Endothelial cell (in vitro differentiated cells): ENCODE measurements around the gene SERTAD1. TPM values are rescaled to one million over a fixed set of nuclear protein-coding genes. Genes with fewer than 3 reads are reported as not detected.

Source experiments
- DNase-seq: peaks from one replicate; pipeline ENCODE4 v3.0.0; 2021; ENCODE audit warnings: low spot score
- H3K27ac Mint-ChIP-seq: one replicate; pipeline ENCODE4 v1.8.0; 2021; ENCODE audit warnings: mixed read lengths, inconsistent platforms; ENCODE audit not compliant: unreplicated experiment
- H3K27me3 Mint-ChIP-seq: one replicate; pipeline ENCODE4 v1.8.0; 2021; ENCODE audit warnings: mild to moderate bottlenecking, moderate library complexity, mixed read lengths, inconsistent platforms; ENCODE audit not compliant: unreplicated experiment
- H3K36me3 Mint-ChIP-seq: one replicate; pipeline ENCODE4 v1.8.0; 2021; ENCODE audit warnings: mild to moderate bottlenecking, low read depth, mixed read lengths, inconsistent platforms; ENCODE audit not compliant: unreplicated experiment
- H3K4me1 Mint-ChIP-seq: one replicate; pipeline ENCODE4 v1.8.0; 2021; ENCODE audit warnings: mild to moderate bottlenecking, mixed read lengths, inconsistent platforms; ENCODE audit not compliant: unreplicated experiment
- H3K4me3 Mint-ChIP-seq: one replicate; pipeline ENCODE4 v1.8.0; 2021; ENCODE audit warnings: mild to moderate bottlenecking, mixed read lengths, inconsistent platforms; ENCODE audit not compliant: unreplicated experiment
- H3K9me3 Mint-ChIP-seq: one replicate; pipeline ENCODE4 v1.8.0; 2021; ENCODE audit warnings: mixed read lengths, inconsistent platforms; ENCODE audit not compliant: unreplicated experiment
- total RNA-seq: library from RNA; stranded (reverse); fragmentation: NEBNext Ultra II Directional; extraction: Animal tissue kit (Norgen Biotek cat#: 25700); gene quantifications from one replicate; pipeline ENCODE4 v1.2.1, GENCODE V29; 2021; ENCODE audit not compliant: unreplicated experiment
- TF ChIP-seq, protein P1 (sequence below): fragments of 200-600 bp; sonication (generic); IDR thresholded peaks from one replicate; pipeline ENCODE4 v1.5.0; 2021; ENCODE audit warnings: antibody characterized with exemption; ENCODE audit not compliant: unreplicated experiment

Gene SERTAD1
- total RNA-seq, 1 donor from 2014 or later = 11.8 TPM

DNA sequence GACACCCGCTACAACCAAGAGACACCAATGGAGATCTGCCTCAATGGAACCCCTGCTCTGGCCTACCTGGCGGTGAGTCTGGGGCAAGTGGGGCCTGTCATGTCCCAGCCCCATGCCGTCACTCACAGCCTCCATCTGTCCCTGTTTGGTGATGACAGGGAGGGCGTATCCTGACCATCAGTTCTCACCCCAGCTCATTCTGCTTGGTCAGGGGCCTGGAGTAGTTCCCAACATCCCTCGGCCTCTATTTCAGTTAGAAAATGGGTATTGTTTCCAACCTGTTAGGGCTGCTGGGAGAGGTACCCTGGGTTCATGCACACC lies 54.0 kb downstream of the SERTAD1 start:
- Mint-ChIP-seq H3K36me3 (peaks cover 32% of the 10 kb centered on the region), H3K27ac (no peak overlapping the region), H3K4me1 (peaks cover 29% of the 10 kb centered on the region), H3K27me3 (peaks cover 15% of the 10 kb centered on the region), H3K4me3 (no peak overlapping the region), H3K9me3 (no peaks in the 10 kb centered on the region)
- TF ChIP-seq, protein P1, sequence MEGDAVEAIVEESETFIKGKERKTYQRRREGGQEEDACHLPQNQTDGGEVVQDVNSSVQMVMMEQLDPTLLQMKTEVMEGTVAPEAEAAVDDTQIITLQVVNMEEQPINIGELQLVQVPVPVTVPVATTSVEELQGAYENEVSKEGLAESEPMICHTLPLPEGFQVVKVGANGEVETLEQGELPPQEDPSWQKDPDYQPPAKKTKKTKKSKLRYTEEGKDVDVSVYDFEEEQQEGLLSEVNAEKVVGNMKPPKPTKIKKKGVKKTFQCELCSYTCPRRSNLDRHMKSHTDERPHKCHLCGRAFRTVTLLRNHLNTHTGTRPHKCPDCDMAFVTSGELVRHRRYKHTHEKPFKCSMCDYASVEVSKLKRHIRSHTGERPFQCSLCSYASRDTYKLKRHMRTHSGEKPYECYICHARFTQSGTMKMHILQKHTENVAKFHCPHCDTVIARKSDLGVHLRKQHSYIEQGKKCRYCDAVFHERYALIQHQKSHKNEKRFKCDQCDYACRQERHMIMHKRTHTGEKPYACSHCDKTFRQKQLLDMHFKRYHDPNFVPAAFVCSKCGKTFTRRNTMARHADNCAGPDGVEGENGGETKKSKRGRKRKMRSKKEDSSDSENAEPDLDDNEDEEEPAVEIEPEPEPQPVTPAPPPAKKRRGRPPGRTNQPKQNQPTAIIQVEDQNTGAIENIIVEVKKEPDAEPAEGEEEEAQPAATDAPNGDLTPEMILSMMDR = no peak
- DNase-seq = no peak

Other genes starting within 250 kb of the SERTAD1 start
- gene MAP3K10, start 234.6 kb downstream of the SERTAD1 start, total RNA-seq = 20.6 TPM
- 1.1 TPM for gene TTC9B, start 207.6 kb downstream of the SERTAD1 start, total RNA-seq
- 0.18 TPM for gene CCNP, start 199.3 kb downstream of the SERTAD1 start, total RNA-seq
- 89.8 TPM for gene AKT2, start 140.6 kb downstream of the SERTAD1 start, total RNA-seq
- 17.9 TPM for gene C19orf47, start 77.6 kb downstream of the SERTAD1 start, total RNA-seq
- 227 TPM for gene PLD3, start 77.3 kb downstream of the SERTAD1 start, total RNA-seq
- not detected for gene HIPK4, start 35.8 kb downstream of the SERTAD1 start, total RNA-seq
- gene PRX, start 12.6 kb downstream of the SERTAD1 start, total RNA-seq = 6.7 TPM
- gene SERTAD3, start 18.3 kb upstream of the SERTAD1 start, total RNA-seq = 42.9 TPM
- gene BLVRB, start 39.8 kb upstream of the SERTAD1 start, total RNA-seq = 17.5 TPM
- 0.49 TPM for gene SPTBN4, start 41.0 kb upstream of the SERTAD1 start, total RNA-seq
- gene SHKBP1, start 150.9 kb upstream of the SERTAD1 start, total RNA-seq = 84.6 TPM
- 175 TPM for gene LTBP4, start 175.4 kb upstream of the SERTAD1 start, total RNA-seq